Measurements from ENCODE around the gene ANKAR.

DNA sequence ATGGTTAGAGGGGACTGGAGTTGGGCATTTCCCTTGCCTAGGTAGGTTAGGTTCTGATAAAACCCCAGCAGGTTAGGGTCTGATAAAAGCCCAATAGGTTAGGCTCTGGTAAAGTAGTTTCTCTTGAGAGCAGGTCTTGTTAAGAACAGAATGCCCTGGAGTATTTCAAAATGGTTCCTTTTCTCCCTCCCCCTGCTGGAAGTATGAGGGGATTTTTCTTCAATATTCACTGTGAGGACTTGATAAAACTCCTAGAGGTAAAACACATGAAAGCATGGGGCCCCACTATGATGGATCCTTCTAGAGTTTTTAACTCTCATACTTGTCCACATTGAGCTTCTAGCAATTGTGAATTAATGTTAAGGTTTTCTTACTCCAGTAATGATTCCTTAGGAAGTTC, 27.6 kb downstream of the ANKAR start:
- TF ChIP-seq POLR2A (IDR thresholded peaks at IDR 0.05) = no peak
- TF ChIP-seq, protein P1, sequence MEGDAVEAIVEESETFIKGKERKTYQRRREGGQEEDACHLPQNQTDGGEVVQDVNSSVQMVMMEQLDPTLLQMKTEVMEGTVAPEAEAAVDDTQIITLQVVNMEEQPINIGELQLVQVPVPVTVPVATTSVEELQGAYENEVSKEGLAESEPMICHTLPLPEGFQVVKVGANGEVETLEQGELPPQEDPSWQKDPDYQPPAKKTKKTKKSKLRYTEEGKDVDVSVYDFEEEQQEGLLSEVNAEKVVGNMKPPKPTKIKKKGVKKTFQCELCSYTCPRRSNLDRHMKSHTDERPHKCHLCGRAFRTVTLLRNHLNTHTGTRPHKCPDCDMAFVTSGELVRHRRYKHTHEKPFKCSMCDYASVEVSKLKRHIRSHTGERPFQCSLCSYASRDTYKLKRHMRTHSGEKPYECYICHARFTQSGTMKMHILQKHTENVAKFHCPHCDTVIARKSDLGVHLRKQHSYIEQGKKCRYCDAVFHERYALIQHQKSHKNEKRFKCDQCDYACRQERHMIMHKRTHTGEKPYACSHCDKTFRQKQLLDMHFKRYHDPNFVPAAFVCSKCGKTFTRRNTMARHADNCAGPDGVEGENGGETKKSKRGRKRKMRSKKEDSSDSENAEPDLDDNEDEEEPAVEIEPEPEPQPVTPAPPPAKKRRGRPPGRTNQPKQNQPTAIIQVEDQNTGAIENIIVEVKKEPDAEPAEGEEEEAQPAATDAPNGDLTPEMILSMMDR (IDR thresholded peaks at IDR 0.05) = no peak

Measured in testis (tissue), 2 donors.